WTC11 (cell line): ENCODE data around the gene HNRNPAB.

Experiments
- CTCF ChIP-seq: fragments of 200-600 bp; IDR thresholded peaks from 2 replicates; pipeline ENCODE4 v1.8.0; 2022; ENCODE audit warnings: antibody characterized with exemption
- E2F1 ChIP-seq: sonication (generic); formaldehyde crosslinking; IDR thresholded peaks from 2 replicates; pipeline ENCODE4 v1.8.0; 2022; ENCODE audit warnings: mild to moderate bottlenecking, missing genetic modification reagents
- ZBTB43 ChIP-seq: sonication (generic); formaldehyde crosslinking; IDR thresholded peaks from 2 replicates; pipeline ENCODE4 v1.8.1; 2023; ENCODE audit warnings: mild to moderate bottlenecking, missing genetic modification reagents
- ZNF121 ChIP-seq: sonication (generic); formaldehyde crosslinking; IDR thresholded peaks from 2 replicates; pipeline ENCODE4 v1.8.0; 2023; ENCODE audit warnings: missing genetic modification reagents
- ZNF138 ChIP-seq: sonication (generic); formaldehyde crosslinking; conservative IDR thresholded peaks from 2 replicates; pipeline ENCODE4 v1.8.1; 2022; ENCODE audit warnings: mild to moderate bottlenecking, moderate library complexity, missing genetic modification reagents

GRCh38 chr5:178204182-178204934 is at the start of gene HNRNPAB:
- TF ChIP-seq ZNF138 (no peak), CTCF (no peak), ZBTB43 (CRISPR knock-in tag) (no peak), E2F1 (no peak; the same call in 1 of the 2 replicates), ZNF121 (CRISPR knock-in tag) (no peak)
